MM.1S (cell line): Measurements from ENCODE around the gene MAD2L1BP.

Experiments used
- DNase-seq: peaks from one replicate; pipeline ENCODE4 v3.0.0-alpha.2; 2015
- H2AFZ ChIP-seq: fragments of 300-600 bp; sonication (generic); 2 replicates; pipeline ENCODE4 v1.6.0; 2016; ENCODE audit warnings: antibody characterized with exemption, low read length
- H3F3A ChIP-seq: fragments of 300-600 bp; sonication (generic); 2 replicates; pipeline ENCODE4 v1.6.1; 2016; ENCODE audit warnings: mild to moderate bottlenecking, antibody characterized with exemption, low read length, moderate library complexity, mixed read lengths; ENCODE audit not compliant: insufficient read depth
- H3K27ac ChIP-seq: fragments of 300-600 bp; sonication (generic); 2 replicates; pipeline ENCODE4 v1.5.1; 2016; ENCODE audit warnings: mild to moderate bottlenecking, low read length
- H3K27me3 ChIP-seq: fragments of 300-600 bp; sonication (generic); replicated peaks from 2 replicates; pipeline ENCODE4 v1.6.0; 2016; ENCODE audit warnings: low read length; ENCODE audit not compliant: insufficient read depth
- H3K36me3 ChIP-seq: fragments of 300-600 bp; sonication (generic); replicated peaks from 2 replicates; pipeline ENCODE4 v1.6.1; 2016; ENCODE audit warnings: mild to moderate bottlenecking, low read length, mixed read lengths; ENCODE audit not compliant: insufficient read depth
- H3K4me1 ChIP-seq: fragments of 300-600 bp; sonication (generic); 2 replicates; pipeline ENCODE4 v1.6.1; 2016; ENCODE audit warnings: low read length, mixed read lengths
- H3K4me2 ChIP-seq: fragments of 300-600 bp; sonication (generic); 2 replicates; pipeline ENCODE4 v1.6.0; 2016; ENCODE audit warnings: low read depth, low read length
- H3K4me3 ChIP-seq: fragments of 300-600 bp; sonication (generic); 2 replicates; pipeline ENCODE4 v1.5.1; 2016; ENCODE audit warnings: low read length, mixed read lengths
- H3K79me2 ChIP-seq: fragments of 300-600 bp; sonication (generic); 2 replicates; pipeline ENCODE4 v1.6.1; 2016; ENCODE audit warnings: mixed run types, low read length, mixed read lengths
- H3K9ac ChIP-seq: fragments of 300-600 bp; sonication (generic); 2 replicates; pipeline ENCODE4 v1.6.1; 2016; ENCODE audit warnings: low read length, mixed read lengths
- H3K9me2 ChIP-seq: fragments of 300-600 bp; sonication (generic); replicated peaks from 2 replicates; pipeline ENCODE4 v1.6.1; 2016; ENCODE audit warnings: mild to moderate bottlenecking, low read length, mixed read lengths; ENCODE audit not compliant: insufficient read depth
- H3K9me3 ChIP-seq: fragments of 300-600 bp; sonication (generic); replicated peaks from 2 replicates; pipeline ENCODE4 v1.6.1; 2016; ENCODE audit warnings: mild to moderate bottlenecking, low read length, mixed read lengths; ENCODE audit not compliant: insufficient read depth
- H4K20me1 ChIP-seq: fragments of 300-600 bp; sonication (generic); 2 replicates; pipeline ENCODE4 v1.6.1; 2016; ENCODE audit warnings: mild to moderate bottlenecking, low read length, moderate library complexity, mixed read lengths; ENCODE audit not compliant: insufficient read depth
- EZH2 ChIP-seq: fragments of 300-600 bp; sonication (generic); optimal IDR thresholded peaks from 2 replicates; pipeline ENCODE3; 2017; ENCODE audit warnings: low read depth, mild to moderate bottlenecking, antibody characterized with exemption, low read length, mixed read lengths
- EZH2phosphoT487 ChIP-seq: fragments of 300-600 bp; sonication (generic); IDR thresholded peaks from 2 replicates; pipeline ENCODE4 v1.6.1; 2018; ENCODE audit warnings: antibody characterized with exemption, low read length
- TF ChIP-seq, protein P1 (sequence below): fragments of 300-600 bp; sonication (generic); IDR thresholded peaks from 2 replicates; pipeline ENCODE4 v1.5.1; 2016; ENCODE audit warnings: antibody characterized with exemption, low read length, mixed read lengths

The MAD2L1BP gene

DNA sequence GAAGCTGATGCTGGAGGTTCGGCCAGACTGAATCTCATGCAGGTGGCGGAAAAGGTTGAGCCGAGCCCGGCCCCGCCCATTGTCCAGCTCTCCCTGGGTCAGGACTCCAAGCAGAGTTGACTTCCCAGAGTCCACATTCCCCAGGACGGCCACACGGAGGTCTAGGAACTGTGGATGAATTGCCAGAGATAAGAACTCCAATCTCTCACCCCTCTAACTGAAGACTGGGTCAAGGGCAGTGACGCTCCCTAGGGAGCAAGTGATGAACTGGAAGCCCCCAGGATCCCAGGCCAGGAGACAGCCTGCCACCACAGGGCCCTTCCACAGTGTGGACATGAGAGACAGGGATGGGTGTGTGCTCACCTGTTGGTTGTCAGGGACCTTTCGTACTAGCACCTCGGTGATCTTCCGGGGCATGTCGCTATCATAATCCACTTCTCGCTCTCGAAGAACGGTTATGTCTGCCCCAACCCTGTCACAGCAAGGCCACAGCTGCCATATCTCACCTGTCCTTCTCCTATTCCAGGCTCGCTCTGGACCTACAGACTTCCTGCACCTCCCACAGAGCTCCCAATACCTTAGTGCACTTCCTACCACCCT is 10.1 kb upstream of the MAD2L1BP start:
- Histone ChIP-seq H3K4me2 (no peak overlapping the region), H3K27ac (no peak overlapping the region), H3K36me3 (0 out of 2 replicates have a peak, but pooled peaks cover 2% of the 10 kb centered on the region)

DNA sequence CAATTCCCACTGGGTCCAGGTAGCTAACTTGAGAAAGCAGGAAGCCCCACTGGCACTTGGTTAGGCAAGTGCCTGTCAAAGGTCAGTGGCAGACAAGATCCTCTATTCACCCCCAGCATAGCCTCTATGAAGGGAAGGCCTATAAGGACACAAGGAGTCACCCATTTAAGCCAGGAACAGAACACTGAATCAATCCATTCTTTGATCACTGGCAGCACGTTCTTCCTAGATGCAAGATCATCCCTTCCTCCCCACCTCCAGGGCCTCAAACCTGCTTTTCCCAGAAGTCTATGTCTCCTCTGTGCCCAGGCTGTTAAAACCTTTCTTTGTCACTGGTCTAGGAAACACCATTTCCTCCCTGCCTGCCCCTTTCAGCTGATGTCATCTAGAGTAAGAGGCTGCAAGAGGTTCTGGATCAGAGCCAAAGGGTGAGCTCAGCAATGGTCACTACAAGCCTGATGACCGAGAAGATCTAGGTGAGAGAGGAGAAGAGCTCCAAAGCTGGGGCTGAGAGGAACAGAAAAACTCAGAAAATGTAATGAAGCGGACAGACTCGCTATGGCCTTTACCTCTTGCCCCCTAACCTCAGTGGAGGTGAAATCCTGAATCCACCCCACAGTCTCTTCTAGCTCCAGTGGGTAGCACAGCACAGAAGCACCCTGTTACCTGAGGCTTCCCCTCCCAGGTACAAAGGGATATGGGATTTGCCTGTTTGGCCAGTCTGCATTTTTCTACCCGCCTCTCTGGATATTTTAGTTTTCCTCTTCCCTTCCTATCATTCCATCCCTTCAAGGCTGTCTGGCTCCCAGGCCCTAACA is 8.4 kb upstream of the MAD2L1BP start:
- Histone ChIP-seq H3K9me2 (no peaks in the 10 kb centered on the region), H3F3A (peaks cover 7% of the 10 kb centered on the region; the same call in 1 of the 2 replicates), H3K9me3 (no peaks in the 10 kb centered on the region), H2AFZ (no peak overlapping the region), H3K4me3 (no peak overlapping the region), H3K36me3 (0 out of 2 replicates have a peak, but pooled peaks cover 2% of the 10 kb centered on the region), H4K20me1 (no peaks in the 10 kb centered on the region), H3K27me3 (no peaks in the 10 kb centered on the region), H3K4me1 (peaks cover 17% of the 10 kb centered on the region), H3K79me2 (peaks cover 25% of the 10 kb centered on the region), H3K27ac (peak overlapping the region; percentile 13; the same call in 1 of the 2 replicates), H3K4me2 (peak overlapping the region; percentile 41; the same call in 1 of the 2 replicates), H3K9ac (0 out of 2 replicates have a peak overlapping the region, but pooled peaks have one; percentile 14)
- TF ChIP-seq EZH2, result no peak
- no peak for TF ChIP-seq EZH2phosphoT487
- TF ChIP-seq, protein P1, sequence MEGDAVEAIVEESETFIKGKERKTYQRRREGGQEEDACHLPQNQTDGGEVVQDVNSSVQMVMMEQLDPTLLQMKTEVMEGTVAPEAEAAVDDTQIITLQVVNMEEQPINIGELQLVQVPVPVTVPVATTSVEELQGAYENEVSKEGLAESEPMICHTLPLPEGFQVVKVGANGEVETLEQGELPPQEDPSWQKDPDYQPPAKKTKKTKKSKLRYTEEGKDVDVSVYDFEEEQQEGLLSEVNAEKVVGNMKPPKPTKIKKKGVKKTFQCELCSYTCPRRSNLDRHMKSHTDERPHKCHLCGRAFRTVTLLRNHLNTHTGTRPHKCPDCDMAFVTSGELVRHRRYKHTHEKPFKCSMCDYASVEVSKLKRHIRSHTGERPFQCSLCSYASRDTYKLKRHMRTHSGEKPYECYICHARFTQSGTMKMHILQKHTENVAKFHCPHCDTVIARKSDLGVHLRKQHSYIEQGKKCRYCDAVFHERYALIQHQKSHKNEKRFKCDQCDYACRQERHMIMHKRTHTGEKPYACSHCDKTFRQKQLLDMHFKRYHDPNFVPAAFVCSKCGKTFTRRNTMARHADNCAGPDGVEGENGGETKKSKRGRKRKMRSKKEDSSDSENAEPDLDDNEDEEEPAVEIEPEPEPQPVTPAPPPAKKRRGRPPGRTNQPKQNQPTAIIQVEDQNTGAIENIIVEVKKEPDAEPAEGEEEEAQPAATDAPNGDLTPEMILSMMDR, result no peak
- peak; percentile 46 for DNase-seq

More for the DNA sequence above, 10.1 kb upstream of the MAD2L1BP start:
- Histone ChIP-seq H3K79me2 (peaks cover 25% of the 10 kb centered on the region), H3K4me1 (peaks cover 12% of the 10 kb centered on the region), H3K4me3 (no peak overlapping the region), H4K20me1 (no peaks in the 10 kb centered on the region), H3F3A (peaks cover 7% of the 10 kb centered on the region; the same call in 1 of the 2 replicates), H3K9me2 (no peaks in the 10 kb centered on the region), H3K27me3 (no peaks in the 10 kb centered on the region), H2AFZ (no peak overlapping the region), H3K9ac (no peak overlapping the region), H3K9me3 (no peaks in the 10 kb centered on the region)
- no peak for DNase-seq
- TF ChIP-seq EZH2 (no peak), EZH2phosphoT487 (no peak)
- TF ChIP-seq, protein P1, result no peak

DNA sequence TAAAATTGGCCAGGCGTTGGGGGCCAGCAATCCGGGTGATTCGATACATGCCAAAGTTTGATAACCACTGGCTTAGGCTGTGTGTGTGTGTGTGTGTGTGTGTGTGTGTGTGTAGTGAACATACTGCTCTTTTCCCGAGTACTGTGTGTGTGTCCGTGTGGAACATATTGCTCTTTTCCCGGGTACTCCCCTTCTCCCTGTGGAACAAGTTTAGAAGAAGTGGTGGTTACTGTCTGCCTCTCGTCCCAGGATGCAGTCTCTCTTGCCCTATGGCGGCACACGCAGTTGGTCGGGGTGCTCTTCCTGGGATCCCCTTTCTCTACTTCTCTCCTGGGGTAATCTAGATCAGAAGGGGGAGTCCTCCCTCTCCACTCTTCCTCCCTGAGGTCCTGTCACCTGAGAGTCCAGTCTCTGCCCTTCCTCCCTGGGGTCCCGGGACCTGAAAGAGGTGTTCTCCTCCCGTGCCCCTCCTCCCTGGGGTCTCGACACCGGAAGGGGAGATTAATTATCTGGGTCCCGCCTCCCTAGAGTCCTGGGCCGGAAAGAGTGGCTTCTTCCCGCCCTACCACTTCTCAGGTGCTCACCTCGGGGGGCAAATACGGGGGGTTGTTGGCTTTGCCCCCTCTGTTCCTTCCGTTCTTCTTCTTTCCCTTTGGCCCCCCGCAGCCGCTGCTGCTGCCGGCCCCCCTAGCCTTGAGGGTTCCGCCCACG is 7.1 kb upstream of the MAD2L1BP start:
- Histone ChIP-seq H3F3A (peaks cover 7% of the 10 kb centered on the region; the same call in 1 of the 2 replicates), H3K9me2 (no peaks in the 10 kb centered on the region), H3K9me3 (no peaks in the 10 kb centered on the region), H3K4me3 (peak overlapping the region; percentile 86), H2AFZ (peak overlapping the region; percentile 63), H3K36me3 (0 out of 2 replicates have a peak, but pooled peaks cover 2% of the 10 kb centered on the region), H3K27ac (peak overlapping the region; percentile 37; the same call in 1 of the 2 replicates), H3K4me1 (peaks cover 17% of the 10 kb centered on the region), H3K27me3 (no peaks in the 10 kb centered on the region), H3K9ac (peak overlapping the region; percentile 80), H4K20me1 (no peaks in the 10 kb centered on the region), H3K4me2 (peak overlapping the region; percentile 75), H3K79me2 (peaks cover 25% of the 10 kb centered on the region)
- DNase-seq, result peak; percentile 51
- TF ChIP-seq, protein P1, result no peak
- TF ChIP-seq EZH2 (no peak), EZH2phosphoT487 (no peak)
